Glomerular endothelial cell (primary cell): ENCODE measurements around the gene DISC1. TPM values are rescaled to one million over a fixed set of nuclear protein-coding genes. Genes with fewer than 3 reads are reported as not detected.
"Not testable (repeated sequence)": the region's sequence is repeated elsewhere in the genome, so short reads cannot be mapped to it uniquely, and the experiment has no call there.

Experiments used
- DNase-seq: peaks from one replicate; pipeline ENCODE4 v3.0.0-alpha.2; 2011; ENCODE audit warnings: low read depth, low spot score; ENCODE audit errors: extremely low read depth
- total RNA-seq: library from RNA; depleted of rRNA; stranded (reverse); fragments of >200 nt; gene quantifications from 2 replicates; pipeline ENCODE4 v1.2.3, GENCODE V29; 2015

Gene DISC1
- total RNA-seq = 22.1 and 36.7 TPM in 2 replicates

DNA sequence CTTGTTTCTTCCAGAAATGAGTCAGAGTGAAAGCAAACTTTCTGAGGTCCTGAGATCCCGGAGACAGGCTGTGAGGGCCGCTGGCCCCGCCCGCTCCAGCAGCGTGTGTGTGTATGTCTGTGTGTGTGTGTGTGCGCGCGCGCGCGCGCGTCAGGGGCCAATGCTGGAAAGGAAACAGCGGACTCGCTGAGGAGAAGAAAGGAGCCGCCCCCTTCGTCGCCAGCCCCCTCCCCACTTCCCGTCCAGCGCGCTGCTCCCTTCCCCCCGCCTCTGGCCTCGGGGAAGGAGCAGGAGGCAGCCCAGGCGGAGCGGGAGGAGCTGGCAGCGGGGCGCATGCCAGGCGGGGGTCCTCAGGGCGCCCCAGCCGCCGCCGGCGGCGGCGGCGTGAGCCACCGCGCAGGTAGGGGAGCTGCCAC is at the start of gene DISC1:
TSS of gene DISC1 (plus strand) at position 256 of the 416 bp plus-strand sequence. CDS start at position 334, 78 bp downstream.
- peak; percentile 67 for DNase-seq

DNA sequence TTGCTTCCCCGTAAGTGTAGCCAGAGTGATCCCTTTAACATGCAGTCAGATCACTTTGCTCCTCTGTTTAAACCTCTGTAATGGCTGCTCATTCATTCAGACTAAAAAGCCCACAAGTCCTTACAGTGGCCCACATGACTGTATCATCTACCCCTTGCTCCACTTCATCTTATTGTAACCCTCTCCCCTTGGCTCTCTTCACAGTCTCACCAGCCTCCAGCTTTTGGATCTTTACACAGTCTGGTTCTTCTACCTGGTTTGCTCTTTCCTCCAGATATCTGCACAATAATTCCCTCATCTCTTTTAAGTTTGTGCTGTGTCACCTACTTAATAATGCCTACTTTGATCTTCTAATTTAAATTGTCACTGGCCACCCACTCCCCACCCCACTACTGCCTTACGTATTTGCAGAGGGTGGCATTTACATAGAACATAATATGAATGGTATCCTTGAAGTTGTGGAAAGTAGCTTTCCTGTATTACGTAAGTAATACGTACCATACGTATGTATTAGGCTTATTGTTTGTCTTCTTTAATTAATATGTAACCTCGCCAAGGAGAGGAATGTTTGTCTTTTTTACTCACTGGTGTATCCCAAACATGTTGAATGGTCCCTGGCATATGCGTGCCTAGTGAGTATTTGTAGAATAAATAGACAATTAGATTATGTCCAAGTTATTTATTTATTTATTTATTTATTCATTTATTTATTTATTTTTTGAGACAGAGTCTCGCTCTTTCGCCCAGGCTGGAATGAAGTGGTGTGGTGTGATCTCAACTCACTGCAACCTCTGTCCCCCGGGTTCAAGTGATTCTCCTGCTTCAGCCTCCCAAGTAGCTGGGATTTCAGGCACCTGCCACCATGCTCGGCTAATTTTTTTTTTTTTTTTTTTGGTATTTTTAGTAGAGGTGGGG is 49.5 kb upstream of the DISC1 start:
- DNase-seq = no peak

DNA sequence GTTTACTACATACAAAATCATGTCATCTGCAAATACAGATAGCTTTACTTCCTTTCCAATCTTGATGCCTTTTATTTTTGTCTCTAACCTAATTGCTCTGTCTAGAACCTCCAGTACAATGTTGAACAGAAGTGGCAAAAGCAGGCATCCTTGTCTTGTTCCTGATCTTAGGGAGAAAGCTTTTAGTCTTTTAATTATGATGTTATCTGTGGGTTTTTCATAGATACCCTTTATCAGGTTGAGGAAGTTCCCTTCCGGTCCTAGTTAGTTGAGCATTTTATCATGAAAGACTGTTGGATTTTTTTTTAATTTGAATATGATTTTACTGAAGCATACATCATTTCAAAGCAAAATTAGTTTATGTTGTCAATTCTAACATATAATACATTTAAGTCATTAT is 45.7 kb upstream of the DISC1 start:
- no peak for DNase-seq

DNA sequence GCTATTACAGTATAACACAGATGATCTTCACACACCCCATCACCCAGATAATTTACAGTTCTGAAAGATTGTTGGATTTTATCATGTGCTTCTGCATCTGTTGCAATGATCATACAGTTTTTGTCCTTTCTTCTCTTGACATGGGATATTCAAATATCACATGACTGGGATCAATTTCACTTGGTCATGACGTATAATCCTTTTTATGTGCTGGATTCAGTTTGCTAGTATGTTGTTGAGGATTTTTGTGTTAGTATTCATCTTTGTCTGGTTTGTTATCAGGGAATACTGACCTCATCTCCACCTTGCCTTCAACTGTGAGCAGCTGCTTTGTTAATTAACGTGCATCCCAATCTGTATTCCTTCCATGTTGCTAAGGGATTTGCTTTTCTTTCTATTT is 44.7 kb upstream of the DISC1 start:
- DNase-seq = no peak

DNA sequence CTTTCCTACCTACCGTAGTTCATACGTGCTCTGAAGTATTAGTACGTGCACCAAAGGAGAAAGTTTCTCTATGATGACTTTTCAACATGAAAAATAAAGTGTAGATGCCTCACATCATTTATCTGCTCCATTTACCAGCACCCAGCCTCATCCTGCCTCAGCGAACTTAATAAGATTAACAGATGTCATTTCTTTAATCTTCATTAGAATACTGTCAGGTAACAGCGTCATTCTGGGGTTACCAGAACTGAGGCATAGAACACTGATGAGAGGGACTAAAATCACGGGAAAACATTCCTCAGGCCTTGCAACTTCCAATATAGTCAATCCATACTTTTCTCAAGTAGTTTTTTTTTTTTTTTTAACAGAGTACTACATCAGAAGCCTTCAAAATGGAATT is 43.2 kb upstream of the DISC1 start:
- no peak for DNase-seq

DNA sequence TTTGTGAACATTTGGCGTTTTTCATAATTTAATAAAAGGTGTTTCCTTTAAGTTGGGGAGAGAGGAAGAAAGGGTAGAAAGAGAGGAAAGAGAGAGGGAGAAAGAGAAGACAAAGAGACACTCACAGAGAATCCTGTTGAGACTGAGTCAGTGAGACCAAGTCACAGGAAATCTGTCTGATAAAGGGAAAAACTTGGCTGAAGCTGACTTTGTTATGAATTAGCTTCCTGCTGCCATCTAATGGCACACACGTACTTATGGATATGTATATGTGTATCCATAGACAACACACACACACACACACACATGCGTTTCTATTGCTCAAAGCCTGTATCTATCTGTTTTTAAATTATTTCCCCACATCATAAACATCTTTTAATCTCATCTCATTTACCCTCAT is 42.5 kb upstream of the DISC1 start:
- peak; percentile 66 for DNase-seq

DNA sequence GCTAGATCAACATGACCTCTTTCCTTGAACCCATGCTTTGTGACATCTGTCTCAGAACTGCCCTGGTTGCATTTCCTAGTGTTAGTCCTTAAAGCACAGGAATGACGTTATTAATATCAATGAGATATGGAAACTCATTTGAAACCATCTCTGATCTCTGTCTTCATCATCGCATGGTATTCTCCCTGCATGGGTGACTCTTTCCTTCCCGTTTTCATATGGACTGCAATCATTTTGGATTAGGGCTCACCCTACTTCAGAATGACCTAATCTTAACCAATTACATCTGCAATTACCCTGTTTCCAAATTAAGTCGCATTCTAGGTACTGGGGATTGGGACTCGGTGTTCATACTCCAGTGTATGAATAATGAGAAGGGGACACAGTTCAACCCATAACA is 41.7 kb upstream of the DISC1 start:
- DNase-seq = no peak

DNA sequence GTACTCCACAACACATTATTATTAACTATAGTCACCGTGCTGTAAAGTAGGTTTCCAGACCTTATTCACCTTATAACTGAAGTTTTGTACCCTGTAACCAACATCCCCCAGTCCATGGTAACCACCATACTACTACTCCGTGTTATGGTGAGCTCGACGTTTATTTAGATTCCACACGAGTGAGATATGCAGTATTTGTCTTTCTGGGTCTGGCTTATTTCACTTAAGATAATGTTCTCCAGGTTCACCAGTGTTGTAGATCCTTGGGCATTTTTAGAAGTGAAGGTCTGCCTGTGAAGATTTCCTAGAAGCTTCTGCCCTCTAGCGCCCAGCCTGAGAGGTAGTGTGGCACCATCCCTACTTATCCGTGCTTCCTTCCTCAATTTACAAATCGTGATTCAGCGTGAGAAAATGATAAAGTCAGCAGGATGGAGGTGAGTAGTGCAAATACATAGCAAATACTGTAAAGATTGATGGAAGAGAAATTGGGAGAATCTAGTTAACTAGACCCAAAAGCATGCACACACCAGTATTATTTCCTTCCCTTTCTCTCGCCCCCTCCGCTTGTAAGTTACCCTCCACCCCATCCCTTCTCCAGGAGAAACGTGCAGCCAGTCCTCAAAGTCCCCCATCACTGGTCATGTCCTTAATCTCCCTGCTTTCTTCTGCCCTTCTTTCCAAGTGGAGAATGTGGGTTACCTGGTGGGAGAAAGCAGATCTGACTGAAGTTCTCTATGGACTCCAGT is 36.0 kb upstream of the DISC1 start:
- DNase-seq = peak; percentile 60

DNA sequence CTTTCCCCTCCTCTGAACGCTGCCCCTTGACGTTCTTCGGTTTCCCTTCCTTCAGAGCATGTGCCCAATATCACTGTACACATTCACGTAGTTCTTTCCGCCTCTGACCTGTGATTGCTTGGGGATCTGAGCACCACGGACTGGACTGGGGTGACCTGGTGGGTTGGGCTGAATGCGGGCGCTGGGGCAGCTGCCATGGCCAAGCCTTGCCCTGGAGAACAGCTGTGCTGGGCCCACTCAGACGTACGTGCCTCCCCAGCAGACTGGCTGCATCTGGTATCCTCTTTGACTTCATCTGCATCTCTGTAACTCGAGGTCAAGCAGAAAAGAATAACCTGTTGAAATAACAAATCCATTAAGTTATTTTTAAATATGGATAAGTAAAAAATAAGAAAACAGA is 35.1 kb upstream of the DISC1 start:
- DNase-seq = no peak

DNA sequence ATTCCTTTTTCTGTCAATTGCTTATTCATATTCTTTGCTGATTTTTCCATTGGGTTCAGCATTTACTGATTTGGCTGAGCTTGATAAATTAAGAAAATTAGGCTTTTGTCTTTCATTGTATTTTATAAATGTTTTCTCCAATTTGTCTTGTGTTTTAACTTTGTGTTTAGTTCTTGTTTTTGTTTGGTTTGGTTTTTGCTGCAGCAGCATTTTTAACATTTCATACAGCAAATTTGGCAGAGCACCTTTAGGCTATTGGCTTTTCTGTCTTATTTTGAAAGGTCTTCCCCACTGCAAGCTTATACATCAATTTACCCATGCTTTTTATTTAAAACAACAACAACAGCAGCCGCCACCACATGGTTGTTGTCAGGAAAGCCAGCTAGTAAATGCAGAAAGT is 33.8 kb upstream of the DISC1 start:
- no peak for DNase-seq

DNA sequence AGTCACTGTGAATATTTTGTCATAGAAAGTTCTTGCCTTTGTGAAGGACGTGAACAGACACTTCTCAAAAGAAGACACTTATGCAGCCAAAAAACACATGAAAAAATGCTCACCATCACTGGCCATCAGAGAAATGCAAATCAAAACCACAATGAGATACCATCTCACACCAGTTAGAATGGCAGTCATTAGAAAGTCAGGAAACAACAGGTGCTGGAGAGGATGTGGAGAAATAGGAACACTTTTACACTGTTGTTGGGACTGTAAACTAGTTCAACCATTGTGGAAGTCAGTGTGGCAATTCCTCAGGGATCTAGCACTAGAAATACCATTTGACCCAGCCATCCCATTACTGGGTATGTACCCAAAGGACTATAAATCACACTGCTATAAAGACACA is 33.3 kb upstream of the DISC1 start:
- not testable (repeated sequence) for DNase-seq

DNA sequence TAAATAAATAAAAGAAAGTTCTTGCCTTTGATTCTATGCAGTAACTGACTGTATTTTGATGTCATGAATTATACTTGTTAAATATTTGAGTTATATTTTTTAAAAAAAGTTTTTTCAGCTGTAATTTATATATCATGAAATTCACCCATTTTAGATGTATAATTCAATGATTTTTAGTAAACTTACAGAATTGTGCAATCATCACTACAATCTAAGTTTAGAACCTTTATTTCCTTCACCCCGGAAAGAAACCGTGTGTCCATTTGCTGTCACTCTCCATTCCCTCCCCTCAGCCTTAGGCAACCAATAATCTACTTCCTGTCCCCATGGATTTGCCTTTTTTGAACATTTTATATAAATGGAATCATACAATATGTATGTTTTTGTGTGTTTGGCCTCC is 32.5 kb upstream of the DISC1 start:
- DNase-seq = no peak

DNA sequence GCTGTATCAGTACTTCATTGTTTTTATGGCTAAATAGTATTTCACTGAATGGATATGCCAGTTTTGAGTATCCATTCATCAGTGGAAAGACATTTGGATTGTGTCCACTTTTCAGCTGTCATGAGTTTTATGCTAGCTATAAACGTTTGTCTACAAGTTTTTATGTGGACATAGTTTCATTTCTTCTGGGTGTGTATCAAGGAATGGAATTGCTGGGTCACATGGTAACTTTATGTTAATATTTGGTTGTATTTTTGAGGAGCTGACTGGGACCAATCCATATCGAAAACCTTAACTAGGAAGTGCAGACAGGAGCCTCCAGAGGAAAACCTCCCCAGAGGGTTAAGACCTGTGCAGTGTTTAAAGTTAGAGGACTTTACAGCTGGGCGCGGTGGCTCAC is 31.8 kb upstream of the DISC1 start:
- DNase-seq = no peak

DNA sequence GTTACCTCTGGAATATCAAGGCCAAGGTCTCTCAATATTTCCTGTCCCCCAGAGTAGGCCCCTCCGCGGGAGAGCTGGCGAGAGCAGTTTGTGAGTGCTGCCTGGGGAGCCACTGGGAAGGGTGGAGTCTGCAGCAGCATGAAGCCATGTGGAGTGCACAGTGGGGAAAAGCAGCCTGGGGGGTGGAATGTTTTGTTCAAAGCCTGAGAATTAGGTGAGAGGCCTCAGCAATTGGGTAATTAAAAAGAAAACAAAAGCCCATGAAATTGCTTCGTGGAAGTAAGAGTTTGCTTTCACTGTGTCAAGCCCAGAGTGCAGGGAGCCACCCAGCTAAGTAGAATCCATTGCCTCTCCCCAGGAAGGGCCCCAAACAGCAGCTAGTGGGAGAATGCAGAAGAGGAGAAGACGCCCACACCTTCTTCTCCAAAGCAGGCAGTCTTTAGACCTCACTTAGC is 30.2 kb upstream of the DISC1 start:
- DNase-seq = no peak

DNA sequence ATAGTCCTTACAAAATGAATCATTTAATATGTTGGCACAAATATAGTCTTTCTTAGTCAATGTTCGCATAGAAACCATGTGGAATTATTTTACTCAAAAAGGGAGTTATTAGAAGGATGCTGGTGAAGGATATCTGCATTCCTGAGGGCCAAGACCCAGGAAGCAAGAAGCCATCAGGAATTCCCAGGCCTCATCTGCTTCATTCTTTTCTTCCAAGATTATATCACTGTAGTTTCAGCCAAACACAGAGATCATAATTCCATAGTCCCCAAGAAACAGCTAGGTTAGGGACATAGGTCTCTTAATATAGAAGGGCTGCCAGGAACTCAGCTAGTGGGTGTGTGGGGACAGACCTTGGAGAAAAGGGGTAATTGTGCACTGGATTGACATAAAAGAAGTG is 28.6 kb upstream of the DISC1 start:
- no peak for DNase-seq

DNA sequence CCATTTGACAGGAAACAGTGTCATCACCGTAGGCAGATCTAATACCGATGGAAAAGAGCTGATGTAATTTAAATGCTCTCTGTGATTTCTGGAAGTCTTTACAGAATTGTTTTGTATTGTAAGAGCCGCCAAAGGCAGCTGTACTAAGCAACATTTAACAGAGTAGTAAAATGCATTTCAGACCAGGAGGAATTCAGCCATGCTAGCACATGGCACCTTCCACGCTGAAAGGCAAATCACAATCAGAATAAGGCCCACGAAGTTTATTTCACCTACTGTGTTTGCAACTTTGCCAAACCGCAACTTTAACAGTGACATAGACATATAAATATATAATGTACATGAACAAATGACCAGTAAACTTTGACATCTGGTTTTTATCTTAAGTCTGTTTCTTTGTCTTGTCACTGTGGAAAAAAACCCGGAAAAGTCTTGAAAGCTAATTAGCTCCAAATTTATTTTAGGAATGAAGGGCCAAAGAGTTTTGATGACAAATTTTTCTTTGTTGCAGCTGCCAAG is 26.1 kb upstream of the DISC1 start:
- no peak for DNase-seq

DNA sequence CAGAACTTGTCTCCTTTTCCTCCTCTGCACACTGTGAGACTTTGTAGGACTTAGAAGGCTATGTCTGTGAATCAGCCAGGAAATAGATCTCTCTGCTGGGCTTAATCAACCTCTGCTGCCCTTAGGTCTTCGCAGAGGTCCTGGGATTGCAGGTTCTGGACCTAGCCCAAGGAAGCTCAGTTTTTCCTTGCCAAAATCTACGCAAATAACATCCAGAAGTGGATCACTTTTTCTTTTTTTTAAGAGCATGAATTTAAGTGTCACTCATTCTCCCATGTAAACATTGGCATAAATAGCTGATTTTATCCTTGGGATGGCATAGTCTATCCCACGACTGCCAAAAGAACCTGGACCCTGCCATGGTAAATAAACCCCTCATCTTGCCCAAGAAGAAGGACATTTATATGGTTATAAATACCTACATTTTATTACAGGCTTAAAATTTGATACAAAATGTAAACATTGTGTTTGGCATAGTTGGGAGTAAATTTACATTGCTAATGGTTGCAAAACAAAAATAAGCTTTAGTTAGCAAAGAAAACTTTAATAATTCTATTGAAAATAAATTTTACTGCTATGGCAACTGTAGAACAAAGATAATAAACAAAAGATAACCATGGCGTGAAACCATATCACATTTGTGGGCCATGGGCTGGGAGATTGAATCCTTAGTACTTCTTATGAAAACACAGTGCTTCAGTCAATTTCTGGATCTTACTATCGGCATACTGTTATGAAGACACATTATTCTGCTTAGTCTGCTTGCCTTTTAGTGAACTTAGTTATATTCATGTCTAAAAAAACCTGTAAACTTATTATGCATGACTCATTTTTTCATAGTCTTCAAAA is 24.5 kb upstream of the DISC1 start:
- DNase-seq = no peak

DNA sequence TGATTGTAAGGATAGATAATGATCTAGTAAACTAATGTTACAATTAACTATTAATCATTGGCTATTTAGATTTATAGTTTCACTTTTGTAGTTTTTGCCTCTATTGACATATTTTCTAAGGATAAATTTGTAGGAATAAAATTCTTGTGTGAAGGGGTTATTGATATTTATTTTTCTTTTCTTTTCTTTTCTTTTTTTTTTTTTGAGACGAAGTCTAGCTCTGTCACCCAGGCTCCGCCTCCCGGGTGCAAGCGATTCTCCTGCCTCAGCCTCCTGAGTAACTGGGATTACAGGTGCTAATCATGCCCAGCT is 24.0 kb upstream of the DISC1 start:
- no peak for DNase-seq

DNA sequence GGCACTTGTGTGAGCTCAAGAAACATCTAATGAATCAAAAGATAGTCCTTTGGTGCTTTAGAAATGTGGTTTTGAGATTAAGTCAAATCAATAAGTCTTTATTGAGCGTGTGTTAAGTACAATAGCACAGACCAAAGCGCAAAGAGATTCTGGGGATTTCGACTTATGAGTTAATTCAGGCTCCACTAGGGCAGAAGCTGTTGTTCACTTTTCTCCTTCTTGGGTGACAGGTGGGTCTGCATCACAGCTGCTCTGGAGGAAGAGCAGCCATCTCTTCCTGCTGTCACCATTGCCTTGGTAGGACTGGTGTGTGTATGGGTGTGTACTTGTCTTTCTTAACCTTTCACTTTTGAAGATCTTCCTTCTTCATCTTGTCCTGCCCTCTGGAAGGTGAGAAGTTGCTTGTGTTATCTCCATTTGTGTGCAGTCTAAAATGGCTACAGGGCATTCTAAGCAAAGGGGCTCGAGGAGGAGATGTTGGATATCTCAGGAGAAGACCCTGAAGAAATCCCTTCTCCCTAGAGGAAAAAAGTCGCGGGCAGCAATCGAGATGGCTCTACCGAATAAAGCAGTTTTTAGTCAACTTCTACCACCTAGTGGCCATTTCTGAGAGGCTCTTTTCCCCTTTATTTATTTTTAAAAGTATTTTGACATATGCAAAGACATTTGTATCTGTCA is 22.9 kb upstream of the DISC1 start:
- DNase-seq = no peak

DNA sequence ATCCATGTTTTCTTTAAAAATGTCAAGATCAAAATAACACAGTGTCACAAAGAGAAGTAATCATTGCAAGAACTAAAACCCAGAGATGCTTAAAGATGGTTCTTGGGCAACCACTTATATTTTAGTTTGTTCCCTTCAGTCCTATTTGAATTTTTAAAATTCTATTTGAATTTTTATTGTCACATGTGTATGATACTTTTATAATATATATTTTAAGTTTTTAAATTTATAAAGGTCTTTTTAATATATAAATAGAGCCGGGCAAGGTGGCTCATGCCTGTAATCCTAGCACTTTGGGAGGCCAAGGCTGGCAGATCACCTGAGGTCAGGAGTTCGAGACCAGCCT is 22.3 kb upstream of the DISC1 start:
- no peak for DNase-seq
